HepG2 (cell line): ENCODE measurements around the gene CELF6. TPM values are rescaled to one million over a fixed set of nuclear protein-coding genes. Genes with fewer than 3 reads are reported as not detected.

ENCODE experiments used
- ATAC-seq: fragments of 200-7000 bp; cut with Tn5 transposase; 3 replicates; pipeline ENCODE4 v1.9.1; 2020; ENCODE audit warnings: mild to moderate bottlenecking, moderate library complexity
- BruUV-seq: library from RNA; stranded (reverse); fragments of 400-500 nt; replicated peaks from 2 replicates; lab custom pipeline; 2021; lab: Mats Ljungman, UMichigan
- CTCF ChIA-PET: fragments of 300-600 bp; formaldehyde crosslinking; extraction: SDS; loops from one replicate; lab custom pipeline; 2021; ENCODE audit warnings: low total read pairs, inconsistent platforms, low intra/inter-chr PET ratio; lab: Yijun Ruan, JAX
- POLR2A ChIA-PET: fragments of 350-600 bp; sonication (Branson Sonifier 250); formaldehyde crosslinking; loops from one replicate; lab custom pipeline; 2020; ENCODE audit warnings: antibody characterized with exemption, inconsistent platforms; lab: Yijun Ruan, JAX
- DNase-seq: peaks from one replicate; pipeline ENCODE4 v3.0.0-alpha.2; 2015; ENCODE audit warnings: low spot score
- FAIRE-seq: peaks from 3 replicates; lab custom pipeline; 2011; peaks lifted over from hg19 to GRCh38; lab: Jason Lieb, UNC
- H2AFZ ChIP-seq: one replicate; pipeline ENCODE4 v1.6.1; 2011; ENCODE audit warnings: low read length, inconsistent platforms
- H3K27ac ChIP-seq: fragments of 300-600 bp; 3 replicates; pipeline ENCODE4 v1.8.0; 2011; ENCODE audit warnings: mixed run types, mild to moderate bottlenecking, mixed read lengths, low read length, inconsistent platforms; ENCODE audit not compliant: insufficient read depth; ENCODE audit errors: extremely low read length
- H3K27me3 ChIP-seq, 2 experiments: fragments of 200-600 bp in 1 of 2; 2 replicates in 1 of 2; 3 replicates in 1 of 2; pipeline versions ENCODE4 v1.6.0 to v1.8.0; 2011; ENCODE audit warnings: low read length in 2 of 2, mild to moderate bottlenecking in 2 of 2, moderate library complexity in 2 of 2, inconsistent platforms in 1 of 2; ENCODE audit not compliant: insufficient read depth in 2 of 2, control insufficient read depth in 1 of 2
- H3K36me3 ChIP-seq, 2 experiments: fragments of 200-600 bp in 1 of 2; replicated peaks in 1 of 2; 2 replicates in 1 of 2; 3 replicates in 1 of 2; pipeline versions ENCODE4 v1.5.1 to v1.8.0; 2011; ENCODE audit warnings: low read length in 2 of 2, inconsistent platforms in 1 of 2; ENCODE audit not compliant: insufficient read depth in 2 of 2, control insufficient read depth in 1 of 2
- H3K4me1 ChIP-seq: 2 replicates; pipeline ENCODE4 v1.5.1; 2012; ENCODE audit warnings: low read length, inconsistent platforms; ENCODE audit not compliant: insufficient read depth
- H3K4me2 ChIP-seq: 2 replicates; pipeline ENCODE4 v1.6.0; 2011; ENCODE audit warnings: low read depth, low read length, inconsistent platforms
- H3K4me3 ChIP-seq, 3 experiments: fragments of 200-600 bp in 1 of 3; sonication (generic), shearing (Covaris generic) in 1 of 3; replicated peaks in 1 of 3; 2 replicates each; pipeline ENCODE4 v1.5.1; 2011 to 2016; ENCODE audit warnings: low read length in 3 of 3, inconsistent platforms in 2 of 3, low read depth in 2 of 3, mild to moderate bottlenecking in 2 of 3, control low read depth in 1 of 3, mixed read lengths in 1 of 3; ENCODE audit not compliant: insufficient read depth in 1 of 3
- H3K79me2 ChIP-seq: one replicate; pipeline ENCODE4 v1.6.1; 2011; ENCODE audit warnings: low read length, inconsistent platforms; ENCODE audit not compliant: insufficient read depth
- H3K9ac ChIP-seq: 2 replicates; pipeline ENCODE4 v1.6.0; 2011; ENCODE audit warnings: mild to moderate bottlenecking, low read depth, low read length, inconsistent platforms; ENCODE audit not compliant: insufficient read depth
- H3K9me3 ChIP-seq: 2 replicates; pipeline ENCODE4 v1.5.1; 2012; ENCODE audit warnings: mild to moderate bottlenecking, low read length
- H4K20me1 ChIP-seq: 2 replicates; pipeline ENCODE4 v1.6.0; 2011; ENCODE audit warnings: inconsistent platforms, mild to moderate bottlenecking, low read length, moderate library complexity; ENCODE audit not compliant: insufficient read depth
- FOSL2 ChIP-seq: sonication (generic); formaldehyde crosslinking; IDR thresholded peaks from 2 replicates; pipeline ENCODE4 v1.4.0; 2020; ENCODE audit warnings: missing genetic modification reagents
- GMEB2 ChIP-seq: IDR thresholded peaks from 2 replicates; pipeline ENCODE4 v1.6.1; 2016; ENCODE audit warnings: missing biosample characterization, missing genetic modification reagents, low read depth
- HNF4A ChIP-seq: sonication (generic); formaldehyde crosslinking; IDR thresholded peaks from 2 replicates; pipeline ENCODE4 v1.4.0; 2020; ENCODE audit warnings: missing genetic modification reagents
- HNF4G ChIP-seq, 2 experiments: sonication (generic) in 1 of 2; formaldehyde crosslinking in 1 of 2; IDR thresholded peaks; 2 replicates each; pipeline versions ENCODE4 v1.4.0 to v1.6.1; 2011 to 2020; ENCODE audit warnings: borderline replicate concordance in 2 of 2, low read depth in 2 of 2, mild to moderate bottlenecking in 2 of 2, low read length in 1 of 2, missing genetic modification reagents in 1 of 2, moderate library complexity in 1 of 2
- NR2F1 ChIP-seq, 2 experiments: fragments of 450-650 bp in 1 of 2; formaldehyde crosslinking in 1 of 2; IDR thresholded peaks; 2 replicates each; pipeline versions ENCODE4 v1.5.0 to v1.6.1; 2016 to 2020; ENCODE audit warnings: mild to moderate bottlenecking in 1 of 2, missing compliant biosample characterization in 1 of 2, missing genetic modification reagents in 1 of 2, moderate library complexity in 1 of 2
- RXRB ChIP-seq: IDR thresholded peaks from 2 replicates; pipeline ENCODE4 v1.6.1; 2016; ENCODE audit warnings: borderline replicate concordance, missing genetic modification reagents, missing compliant biosample characterization
- ZC3H13 ChIP-seq: sonication (generic); formaldehyde crosslinking; IDR thresholded peaks from 2 replicates; pipeline ENCODE4 v1.8.1; 2023; ENCODE audit warnings: mild to moderate bottlenecking, missing genetic modification reagents, moderate library complexity
- ZNF253 ChIP-seq: sonication (generic); formaldehyde crosslinking; IDR thresholded peaks from 2 replicates; pipeline ENCODE4 v1.8.0; 2022; ENCODE audit warnings: mild to moderate bottlenecking, missing genetic modification reagents, borderline replicate concordance
- ZNF644 ChIP-seq: IDR thresholded peaks from 2 replicates; pipeline ENCODE4 v1.6.1; 2016; ENCODE audit warnings: low read depth
- WGBS: methylation state at CpG from one replicate; pipeline ENCODE4 v1.1.6; 2017; ENCODE audit warnings: low lambda C conversion rate; 5-methylcytosine and 5-hydroxymethylcytosine counted together
- in situ Hi-C: cut with HindIII; loops from 2 replicates; pipeline ENCODE4 v1.10.0; 2017; ENCODE audit warnings: low pct_unique_long_range_greater_than_20kb; ENCODE audit not compliant: extremely low pct_ligation_motif_present
- intact Hi-C: fragments of 100-400 bp; cut with micrococcal nuclease; formaldehyde crosslinking; loops from one replicate; pipeline ENCODE4 v1.10.0; 2022; ENCODE audit not compliant: unreplicated experiment
- polyA plus RNA-seq, 8 experiments: library from polyadenylated mRNA; depleted of rRNA in 3 of 8; stranded (reverse) in 7 of 8; unstranded in 1 of 8; fragments of >200 nt; fragmentation: Illumina TruSeq in 4 of 8; extraction: Trizol in 4 of 8; gene quantifications; 2 replicates each; pipeline versions ENCODE4 v1.2.1 to v1.2.3, GENCODE V29; 2011 to 2016; ENCODE audit warnings: low read depth in 4 of 8, missing spikeins in 1 of 8, mixed read lengths in 1 of 8; ENCODE audit not compliant: insufficient read depth in 1 of 8
- total RNA-seq, 5 experiments: library from RNA; depleted of rRNA; stranded (reverse); fragments of >200 nt; fragmentation: Illumina TruSeq; extraction: Trizol; gene quantifications; 2 replicates each; pipeline ENCODE4 v1.2.3, GENCODE V29; 2016; ENCODE audit warnings: low read depth in 1 of 5
- TF ChIP-seq, protein P1 (sequence below): sonication (generic); IDR thresholded peaks from 2 replicates; pipeline ENCODE4 v1.6.1; 2016; ENCODE audit warnings: low read depth, borderline replicate concordance
- TF ChIP-seq, protein P2 (sequence below): sonication (generic); formaldehyde crosslinking; IDR thresholded peaks from 2 replicates; pipeline ENCODE4 v1.8.0; 2022; ENCODE audit warnings: missing genetic modification reagents, mild to moderate bottlenecking, moderate library complexity, borderline replicate concordance

The CELF6 gene
- total and polyA plus RNA-seq, 2 of the 13 experiments (the other 11 are each of a cell fraction or from before 2014, with no cell fraction given), result 0.49 to 0.94 TPM

DNA sequence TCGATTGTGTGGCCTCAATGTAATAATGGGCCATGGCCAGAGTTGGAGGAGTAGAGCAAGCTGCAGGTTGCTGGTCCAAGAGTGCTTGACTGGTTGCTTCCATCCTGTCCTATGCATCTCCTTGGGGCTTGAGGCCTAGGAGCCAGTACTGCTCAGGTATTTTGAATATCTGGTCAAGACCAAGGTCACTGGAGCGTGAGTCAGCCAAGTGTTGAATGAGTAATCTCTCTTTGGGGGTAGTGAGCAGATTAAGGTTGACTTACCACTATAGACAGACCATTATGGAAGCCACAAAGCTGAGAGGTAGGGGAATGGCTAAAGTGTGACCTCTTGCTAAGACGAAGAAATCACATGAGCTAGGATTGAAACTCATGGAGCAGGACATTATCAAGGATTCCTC, 38.2 kb downstream of the CELF6 start:
- in situ Hi-C loops (no loop called here), intact Hi-C loops (no loop called here)
- Histone ChIP-seq H3K27me3 (no peaks in the 10 kb centered on the region), H3K4me1 (peaks cover 26% of the 10 kb centered on the region), H3K27ac (no peak overlapping the region), H3K4me3 (no peak overlapping the region), H2AFZ (no peak overlapping the region), H4K20me1 (no peaks in the 10 kb centered on the region), H3K79me2 (no peaks in the 10 kb centered on the region), H3K4me2 (no peak overlapping the region), H3K36me3 (no peaks in the 10 kb centered on the region), H3K9ac (no peak overlapping the region), H3K9me3 (no peaks in the 10 kb centered on the region)
- CTCF ChIA-PET, result no interaction called here
- POLR2A ChIA-PET, result interaction anchor here (1.2 to 1.7 kb wide), 2 partner anchors 52 to 55 kb away, joined by 4 to 6 read pairs; no protein-coding TSS in a partner anchor
- TF ChIP-seq ZNF253 (CRISPR knock-in tag) (no peak), ZNF644 (CRISPR knock-in tag) (peak; percentile 16; the same call in 1 of the 2 replicates), FOSL2 (CRISPR knock-in tag) (peak; percentile 72)
- ATAC-seq, result no peak
- no peak for FAIRE-seq
- DNase-seq, result peak; percentile 16
- BruUV-seq, result no TSS peak
- WGBS, result 76% methylated on average over 3 of the region's 3 CpGs

DNA sequence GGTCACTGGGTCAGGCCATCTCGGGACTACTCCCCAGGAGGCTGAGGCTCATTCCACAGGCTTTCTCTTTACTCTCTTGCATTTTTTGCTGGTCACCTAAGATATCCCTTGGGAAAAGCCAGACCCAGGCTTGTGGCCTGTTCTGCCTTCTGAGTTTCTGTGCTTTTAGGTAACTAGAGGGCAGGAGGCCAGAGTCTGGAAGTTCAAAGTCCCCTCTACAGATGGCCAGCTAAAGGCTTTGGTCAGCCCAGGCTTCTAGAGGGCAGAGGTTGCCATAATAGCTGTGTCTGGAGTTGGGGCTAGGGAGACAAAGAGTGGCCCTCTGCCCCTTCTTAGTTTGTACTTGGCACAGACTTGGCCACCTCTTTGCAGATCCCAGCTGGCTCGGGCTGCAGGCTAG, 39.2 kb downstream of the CELF6 start:
- Histone ChIP-seq H3K27me3 (no peaks in the 10 kb centered on the region), H3K4me3 (no peak overlapping the region; a peak in 1 of 6 replicates), H3K27ac (no peak overlapping the region), H3K4me1 (peaks cover 26% of the 10 kb centered on the region)
- ATAC-seq, result peak; percentile 65
- DNase-seq, result no peak
- POLR2A ChIA-PET, result interaction anchor here (0.8 to 1.7 kb wide), 3 partner anchors 50 to 70 kb away, joined by 3 to 5 read pairs (median 4); partner anchors contain the start of gene PKM
- WGBS, result 0% methylated on average over 2 of the region's 2 CpGs
- TF ChIP-seq, protein P1, sequence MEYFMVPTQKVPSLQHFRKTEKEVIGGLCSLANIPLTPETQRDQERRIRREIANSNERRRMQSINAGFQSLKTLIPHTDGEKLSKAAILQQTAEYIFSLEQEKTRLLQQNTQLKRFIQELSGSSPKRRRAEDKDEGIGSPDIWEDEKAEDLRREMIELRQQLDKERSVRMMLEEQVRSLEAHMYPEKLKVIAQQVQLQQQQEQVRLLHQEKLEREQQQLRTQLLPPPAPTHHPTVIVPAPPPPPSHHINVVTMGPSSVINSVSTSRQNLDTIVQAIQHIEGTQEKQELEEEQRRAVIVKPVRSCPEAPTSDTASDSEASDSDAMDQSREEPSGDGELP, result peak; percentile 16; the same call in 1 of the 2 replicates
- 0 out of 4 replicates have a peak, but pooled peaks have one; percentile 31 to 37 for TF ChIP-seq NR2F1 (CRISPR knock-in tag; IDR thresholded peaks at IDR 0.05)
- TF ChIP-seq, protein P2, sequence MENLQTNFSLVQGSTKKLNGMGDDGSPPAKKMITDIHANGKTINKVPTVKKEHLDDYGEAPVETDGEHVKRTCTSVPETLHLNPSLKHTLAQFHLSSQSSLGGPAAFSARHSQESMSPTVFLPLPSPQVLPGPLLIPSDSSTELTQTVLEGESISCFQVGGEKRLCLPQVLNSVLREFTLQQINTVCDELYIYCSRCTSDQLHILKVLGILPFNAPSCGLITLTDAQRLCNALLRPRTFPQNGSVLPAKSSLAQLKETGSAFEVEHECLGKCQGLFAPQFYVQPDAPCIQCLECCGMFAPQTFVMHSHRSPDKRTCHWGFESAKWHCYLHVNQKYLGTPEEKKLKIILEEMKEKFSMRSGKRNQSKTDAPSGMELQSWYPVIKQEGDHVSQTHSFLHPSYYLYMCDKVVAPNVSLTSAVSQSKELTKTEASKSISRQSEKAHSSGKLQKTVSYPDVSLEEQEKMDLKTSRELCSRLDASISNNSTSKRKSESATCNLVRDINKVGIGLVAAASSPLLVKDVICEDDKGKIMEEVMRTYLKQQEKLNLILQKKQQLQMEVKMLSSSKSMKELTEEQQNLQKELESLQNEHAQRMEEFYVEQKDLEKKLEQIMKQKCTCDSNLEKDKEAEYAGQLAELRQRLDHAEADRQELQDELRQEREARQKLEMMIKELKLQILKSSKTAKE (CRISPR knock-in tag), result no peak
- TF ChIP-seq HNF4G (IDR thresholded peaks at IDR 0.05; ENCODE audit: borderline replicate concordance, low read depth, low read length), result 0 out of 2 replicates have a peak, but pooled peaks have one; percentile 18
- no peak for TF ChIP-seq HNF4G (CRISPR knock-in tag; IDR thresholded peaks at IDR 0.05; ENCODE audit: borderline replicate concordance, low read depth)
- 0 out of 2 replicates have a peak, but pooled peaks have one; percentile 18 for TF ChIP-seq RXRB (CRISPR knock-in tag)
- peak; percentile 76 for TF ChIP-seq HNF4A (CRISPR knock-in tag)
- 0 out of 2 replicates have a peak, but pooled peaks have one; percentile 25 for TF ChIP-seq ZNF644 (CRISPR knock-in tag)
- TF ChIP-seq GMEB2 (CRISPR knock-in tag), result no peak
- TF ChIP-seq ZC3H13, result no peak
- TF ChIP-seq, all 625 proteins: peak for 6
- H4K20me1 ChIP-seq, result no peaks in the 10 kb centered on the region
- FAIRE-seq, result no peak
- peak overlapping the region; percentile 33; the same call in 1 of the 2 replicates for H3K4me2 ChIP-seq
- CTCF ChIA-PET, result no interaction called here
- in situ Hi-C loops (no loop called here), intact Hi-C loops (no loop called here)
- H3K9ac ChIP-seq, result no peak overlapping the region
- H2AFZ ChIP-seq, result no peak overlapping the region
- H3K79me2 ChIP-seq, result no peaks in the 10 kb centered on the region
- H3K9me3 ChIP-seq, result no peaks in the 10 kb centered on the region
- no TSS peak for BruUV-seq
- no peaks in the 10 kb centered on the region for H3K36me3 ChIP-seq
